ENCODE data around the gene ASB10. TPM values are rescaled to one million over a fixed set of nuclear protein-coding genes. Genes with fewer than 3 reads are reported as not detected.

The ASB10 gene
- total RNA-seq, 1 donor from 2014 or later, result not detected

- Mint-ChIP-seq H3K36me3 (ENCODE audit: low read depth) (no peaks in the 10 kb centered on the region), H3K4me1 (ENCODE audit: low read depth) (no peaks in the 10 kb centered on the region), H3K4me3 (ENCODE audit: unreplicated experiment) (no peak overlapping the region), H3K27me3 (ENCODE audit: low read depth) (peaks cover 49% of the 10 kb centered on the region), H3K9me3 (ENCODE audit: low read depth) (no peaks in the 10 kb centered on the region), H3K27ac (ENCODE audit: unreplicated experiment) (no peak overlapping the region)
- TF ChIP-seq, protein P1, sequence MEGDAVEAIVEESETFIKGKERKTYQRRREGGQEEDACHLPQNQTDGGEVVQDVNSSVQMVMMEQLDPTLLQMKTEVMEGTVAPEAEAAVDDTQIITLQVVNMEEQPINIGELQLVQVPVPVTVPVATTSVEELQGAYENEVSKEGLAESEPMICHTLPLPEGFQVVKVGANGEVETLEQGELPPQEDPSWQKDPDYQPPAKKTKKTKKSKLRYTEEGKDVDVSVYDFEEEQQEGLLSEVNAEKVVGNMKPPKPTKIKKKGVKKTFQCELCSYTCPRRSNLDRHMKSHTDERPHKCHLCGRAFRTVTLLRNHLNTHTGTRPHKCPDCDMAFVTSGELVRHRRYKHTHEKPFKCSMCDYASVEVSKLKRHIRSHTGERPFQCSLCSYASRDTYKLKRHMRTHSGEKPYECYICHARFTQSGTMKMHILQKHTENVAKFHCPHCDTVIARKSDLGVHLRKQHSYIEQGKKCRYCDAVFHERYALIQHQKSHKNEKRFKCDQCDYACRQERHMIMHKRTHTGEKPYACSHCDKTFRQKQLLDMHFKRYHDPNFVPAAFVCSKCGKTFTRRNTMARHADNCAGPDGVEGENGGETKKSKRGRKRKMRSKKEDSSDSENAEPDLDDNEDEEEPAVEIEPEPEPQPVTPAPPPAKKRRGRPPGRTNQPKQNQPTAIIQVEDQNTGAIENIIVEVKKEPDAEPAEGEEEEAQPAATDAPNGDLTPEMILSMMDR (IDR thresholded peaks at IDR 0.05), result no peak
- DNase-seq (ENCODE audit: low spot score), result no peak
Measured at GRCh38 chr7:151175793-151176311, 11.2 kb downstream of the ASB10 start.

DNA sequence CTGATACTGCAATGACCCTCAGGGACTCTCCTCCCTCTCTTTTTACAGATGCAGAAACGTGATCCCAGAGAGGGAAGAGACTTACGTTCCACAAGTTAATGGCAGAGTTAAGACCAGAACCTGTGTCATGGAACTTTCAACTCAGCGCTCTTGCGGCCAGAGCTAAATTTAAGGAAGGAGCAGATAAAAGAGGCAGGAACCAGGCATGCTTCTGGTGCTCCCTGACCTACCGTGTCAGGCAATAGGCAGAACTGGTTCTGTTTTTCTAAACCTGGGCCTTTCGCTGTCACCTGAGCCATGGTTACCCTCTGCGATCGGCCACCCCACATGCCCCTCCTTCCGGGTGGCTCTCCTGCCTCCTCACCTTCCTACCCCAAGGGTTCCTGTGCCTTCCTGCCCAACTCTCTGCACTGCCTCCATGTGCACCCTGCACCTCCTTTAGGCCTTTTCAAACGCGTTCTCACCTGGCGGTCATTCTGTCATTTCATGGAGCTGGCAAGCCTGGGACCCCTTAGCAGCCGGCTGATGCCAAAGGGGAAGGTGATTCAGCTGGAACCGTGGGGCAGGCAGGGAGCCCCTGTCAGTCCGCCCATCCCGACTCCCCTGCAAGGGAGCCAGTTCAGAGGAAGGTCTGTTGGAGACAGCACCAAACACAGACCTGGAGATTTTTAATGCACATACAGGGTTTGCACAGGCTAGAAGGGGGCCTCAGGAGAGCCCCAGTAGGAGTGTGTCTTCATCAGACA, 11.8 kb downstream of the ASB10 start:
- Mint-ChIP-seq H3K27me3 (ENCODE audit: low read depth) (peaks cover 48% of the 10 kb centered on the region), H3K4me3 (ENCODE audit: unreplicated experiment) (no peak overlapping the region)

GRCh38 chr7:151174246-151175046, 12.6 kb downstream of the ASB10 start:
- Mint-ChIP-seq H3K27ac (ENCODE audit: unreplicated experiment) (no peak overlapping the region), H3K4me1 (ENCODE audit: low read depth) (no peaks in the 10 kb centered on the region), H3K36me3 (ENCODE audit: low read depth) (no peaks in the 10 kb centered on the region), H3K27me3 (ENCODE audit: low read depth) (peaks cover 47% of the 10 kb centered on the region), H3K4me3 (ENCODE audit: unreplicated experiment) (no peak overlapping the region), H3K9me3 (ENCODE audit: low read depth) (no peaks in the 10 kb centered on the region)
- TF ChIP-seq, protein P1 (IDR thresholded peaks at IDR 0.05), result no peak
- peak; percentile 93 for DNase-seq (ENCODE audit: low spot score)

More for the DNA sequence above, 11.8 kb downstream of the ASB10 start:
- DNase-seq (ENCODE audit: low spot score), result no peak
- H3K36me3 Mint-ChIP-seq (ENCODE audit: low read depth), result no peaks in the 10 kb centered on the region
- no peaks in the 10 kb centered on the region for H3K4me1 Mint-ChIP-seq (ENCODE audit: low read depth)
- TF ChIP-seq, protein P1 (IDR thresholded peaks at IDR 0.05), result no peak
- H3K27ac Mint-ChIP-seq (ENCODE audit: unreplicated experiment), result no peak overlapping the region
- no peaks in the 10 kb centered on the region for H3K9me3 Mint-ChIP-seq (ENCODE audit: low read depth)

DNA sequence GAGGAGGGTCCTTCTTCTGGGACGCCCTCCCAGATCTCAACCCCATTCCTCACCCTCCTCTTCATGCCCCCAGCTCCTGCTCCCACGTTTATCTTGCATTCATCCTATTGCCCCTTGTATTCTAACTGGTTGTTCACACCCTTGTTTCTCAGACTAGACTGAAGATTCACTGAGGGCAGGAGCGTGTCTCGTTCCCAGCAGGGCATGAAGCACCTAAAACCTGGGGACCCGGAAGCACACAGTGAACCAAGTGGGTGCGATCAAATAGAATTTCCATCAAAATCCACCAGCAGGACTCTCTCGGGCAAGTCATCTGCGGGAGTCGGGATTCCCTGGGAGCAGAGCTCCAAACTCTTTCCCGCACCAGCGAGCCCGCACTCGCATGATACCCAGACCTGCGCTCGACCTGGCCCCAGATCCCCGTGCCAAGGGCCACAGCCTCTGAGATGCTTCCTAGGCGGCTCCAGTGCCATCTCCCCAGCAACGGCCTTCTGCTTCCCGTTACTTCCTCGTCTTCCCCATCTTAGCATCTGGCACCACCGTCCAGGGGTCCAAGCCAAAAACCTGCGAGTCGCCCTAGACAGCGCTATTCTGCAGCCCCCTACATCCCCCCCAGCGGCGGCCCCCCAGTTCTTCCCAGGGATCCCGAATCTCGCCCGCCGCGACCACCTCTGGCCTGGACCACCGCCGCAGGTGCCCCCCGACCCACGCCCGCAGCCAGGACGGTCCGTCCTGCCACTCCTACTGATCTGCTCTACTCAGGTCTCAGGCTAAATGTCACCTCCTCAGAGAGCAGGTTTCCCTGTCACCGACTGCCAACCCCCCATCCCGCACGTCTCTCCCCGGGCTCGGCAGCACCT, 13.4 kb downstream of the ASB10 start:
- TF ChIP-seq, protein P1 (IDR thresholded peaks at IDR 0.05), result no peak
- no peak for DNase-seq (ENCODE audit: low spot score)
- no peaks in the 10 kb centered on the region for H3K9me3 Mint-ChIP-seq (ENCODE audit: low read depth)
- H3K36me3 Mint-ChIP-seq (ENCODE audit: low read depth), result no peaks in the 10 kb centered on the region
- no peak overlapping the region for H3K4me3 Mint-ChIP-seq (ENCODE audit: unreplicated experiment)
- H3K27me3 Mint-ChIP-seq (ENCODE audit: low read depth), result peaks cover 48% of the 10 kb centered on the region
- H3K27ac Mint-ChIP-seq (ENCODE audit: unreplicated experiment), result no peak overlapping the region
- H3K4me1 Mint-ChIP-seq (ENCODE audit: low read depth), result peaks cover under 1% of the 10 kb centered on the region

Measured in chondrocyte (in vitro differentiated cells).